A673 (cell line): ENCODE measurements around the gene MXRA7.

Source experiments
- CTCF ChIP-seq: fragments of 300-800, 200-600 bp; sonication (generic); conservative IDR thresholded peaks from 2 replicates; pipeline ENCODE4 v1.5.1; 2017; ENCODE audit warnings: low read depth, mild to moderate bottlenecking, antibody characterized with exemption, low read length, moderate library complexity, mixed read lengths
- EZH2 ChIP-seq: fragments of 200-600 bp; sonication (generic); IDR thresholded peaks from 2 replicates; pipeline ENCODE4 v1.6.1; 2017; ENCODE audit warnings: borderline replicate concordance, low read depth, mild to moderate bottlenecking, mixed read lengths, antibody characterized with exemption, low read length; ENCODE audit not compliant: poor library complexity, severe bottlenecking

DNA sequence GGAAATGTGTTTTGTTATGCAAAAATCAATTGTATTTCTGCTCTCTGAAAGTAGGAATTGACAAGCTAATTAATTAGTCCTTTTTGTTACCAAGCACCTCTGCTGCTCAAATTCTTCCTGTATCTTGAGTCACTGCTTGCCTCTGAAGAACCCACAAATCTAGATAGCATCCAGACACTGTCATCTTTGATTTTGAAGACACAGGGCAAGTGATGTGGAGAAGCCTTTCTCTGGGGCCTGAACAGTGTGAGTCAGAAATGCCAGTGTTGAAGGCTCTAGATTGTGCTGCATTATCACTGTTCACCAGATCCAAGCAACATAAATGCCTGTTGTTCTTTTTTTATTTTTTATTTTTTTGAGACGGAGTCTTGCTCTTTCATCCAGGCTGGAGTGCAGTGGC lies 56.4 kb downstream of the MXRA7 start:
- TF ChIP-seq CTCF, result no peak
- no peak for TF ChIP-seq EZH2
